Mesothelial cell of epicardium (in vitro differentiated cells): Measurements from ENCODE around the gene ADH1B. TPM values are rescaled to one million over a fixed set of nuclear protein-coding genes. Genes with fewer than 3 reads are reported as not detected.
"Not testable (repeated sequence)": the region's sequence is repeated elsewhere in the genome, so short reads cannot be mapped to it uniquely, and the experiment has no call there.

Experiments
- DNase-seq, 2 experiments: peaks; one replicate each; pipeline ENCODE4 v3.0.0; 2021; ENCODE audit warnings: low spot score in 2 of 2; ENCODE audit not compliant: unreplicated experiment in 2 of 2
- H3K27ac Mint-ChIP-seq: 2 replicates; pipeline ENCODE4 v1.8.0; 2021; ENCODE audit warnings: mixed read lengths
- H3K27me3 Mint-ChIP-seq: 2 replicates; pipeline ENCODE4 v1.8.0; 2021; ENCODE audit warnings: low read depth, mixed read lengths
- H3K36me3 Mint-ChIP-seq: 2 replicates; pipeline ENCODE4 v1.8.0; 2021; ENCODE audit warnings: mixed read lengths
- H3K4me1 Mint-ChIP-seq: 2 replicates; pipeline ENCODE4 v1.8.0; 2021; ENCODE audit warnings: mixed read lengths
- H3K4me3 Mint-ChIP-seq: 2 replicates; pipeline ENCODE4 v1.8.0; 2021; ENCODE audit warnings: mild to moderate bottlenecking, moderate library complexity, mixed read lengths
- H3K9me3 Mint-ChIP-seq: 2 replicates; pipeline ENCODE4 v1.8.0; 2021; ENCODE audit warnings: mixed read lengths
- total RNA-seq: library from RNA; stranded (reverse); gene quantifications from 3 replicates; pipeline ENCODE4 v1.2.1, GENCODE V29; 2021
- TF ChIP-seq, protein P1 (sequence below): fragments of 200-600 bp; sonication (generic); IDR thresholded peaks from one replicate; pipeline ENCODE4 v1.5.0; 2021; ENCODE audit warnings: antibody characterized with exemption; ENCODE audit not compliant: unreplicated experiment

Gene ADH1B
- total RNA-seq, 1 donor from 2014 or later: not detected

DNA sequence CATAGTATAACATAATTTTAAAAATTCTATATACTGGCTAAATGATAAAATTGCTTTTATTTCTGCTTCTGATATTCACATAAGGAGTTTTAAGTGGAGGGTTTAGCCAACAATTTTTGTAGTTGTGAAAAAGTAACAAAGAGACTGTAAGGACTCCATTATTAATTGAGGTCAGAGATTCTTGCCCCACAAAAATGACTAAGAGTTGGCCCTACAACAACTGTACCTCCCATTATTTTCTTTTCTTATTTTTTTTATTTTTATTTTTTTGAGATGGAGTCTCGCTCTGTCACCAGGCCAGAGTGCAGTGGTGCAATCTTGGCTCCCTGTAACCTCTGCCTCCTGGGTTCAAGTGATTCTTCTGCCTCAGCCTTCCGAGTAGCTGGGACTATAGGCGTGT is 9.4 kb upstream of the ADH1B start:
- Mint-ChIP-seq H3K4me3 (no peak overlapping the region), H3K27me3 (no peaks in the 10 kb centered on the region), H3K36me3 (no peaks in the 10 kb centered on the region), H3K9me3 (peaks cover 18% of the 10 kb centered on the region), H3K4me1 (no peaks in the 10 kb centered on the region), H3K27ac (no peak overlapping the region)
- TF ChIP-seq, protein P1, sequence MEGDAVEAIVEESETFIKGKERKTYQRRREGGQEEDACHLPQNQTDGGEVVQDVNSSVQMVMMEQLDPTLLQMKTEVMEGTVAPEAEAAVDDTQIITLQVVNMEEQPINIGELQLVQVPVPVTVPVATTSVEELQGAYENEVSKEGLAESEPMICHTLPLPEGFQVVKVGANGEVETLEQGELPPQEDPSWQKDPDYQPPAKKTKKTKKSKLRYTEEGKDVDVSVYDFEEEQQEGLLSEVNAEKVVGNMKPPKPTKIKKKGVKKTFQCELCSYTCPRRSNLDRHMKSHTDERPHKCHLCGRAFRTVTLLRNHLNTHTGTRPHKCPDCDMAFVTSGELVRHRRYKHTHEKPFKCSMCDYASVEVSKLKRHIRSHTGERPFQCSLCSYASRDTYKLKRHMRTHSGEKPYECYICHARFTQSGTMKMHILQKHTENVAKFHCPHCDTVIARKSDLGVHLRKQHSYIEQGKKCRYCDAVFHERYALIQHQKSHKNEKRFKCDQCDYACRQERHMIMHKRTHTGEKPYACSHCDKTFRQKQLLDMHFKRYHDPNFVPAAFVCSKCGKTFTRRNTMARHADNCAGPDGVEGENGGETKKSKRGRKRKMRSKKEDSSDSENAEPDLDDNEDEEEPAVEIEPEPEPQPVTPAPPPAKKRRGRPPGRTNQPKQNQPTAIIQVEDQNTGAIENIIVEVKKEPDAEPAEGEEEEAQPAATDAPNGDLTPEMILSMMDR: no peak
- DNase-seq: no peak

DNA sequence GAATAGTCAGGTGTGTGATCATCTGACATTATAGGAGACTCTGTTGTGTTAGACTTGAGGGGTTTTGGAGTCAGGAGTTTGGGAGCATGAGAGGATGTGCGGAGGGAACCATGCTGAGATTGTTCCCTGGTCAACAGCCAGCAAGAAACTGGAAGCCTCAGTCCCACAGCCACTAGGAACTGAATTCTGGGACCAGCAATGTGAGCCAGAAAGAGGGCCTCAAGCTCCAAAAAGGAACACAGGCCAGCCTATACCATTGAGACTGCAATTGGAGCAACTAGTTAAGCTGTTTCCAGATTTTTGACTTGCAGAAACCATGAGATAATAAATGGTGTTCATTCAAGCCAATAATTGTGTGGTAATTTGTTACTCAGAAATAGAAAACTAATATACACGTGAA is 8.7 kb upstream of the ADH1B start:
- TF ChIP-seq, protein P1: no peak
- Mint-ChIP-seq H3K36me3 (no peaks in the 10 kb centered on the region), H3K4me1 (no peaks in the 10 kb centered on the region), H3K9me3 (peaks cover 22% of the 10 kb centered on the region), H3K27me3 (no peaks in the 10 kb centered on the region), H3K4me3 (no peak overlapping the region), H3K27ac (no peak overlapping the region)
- no peak for DNase-seq

DNA sequence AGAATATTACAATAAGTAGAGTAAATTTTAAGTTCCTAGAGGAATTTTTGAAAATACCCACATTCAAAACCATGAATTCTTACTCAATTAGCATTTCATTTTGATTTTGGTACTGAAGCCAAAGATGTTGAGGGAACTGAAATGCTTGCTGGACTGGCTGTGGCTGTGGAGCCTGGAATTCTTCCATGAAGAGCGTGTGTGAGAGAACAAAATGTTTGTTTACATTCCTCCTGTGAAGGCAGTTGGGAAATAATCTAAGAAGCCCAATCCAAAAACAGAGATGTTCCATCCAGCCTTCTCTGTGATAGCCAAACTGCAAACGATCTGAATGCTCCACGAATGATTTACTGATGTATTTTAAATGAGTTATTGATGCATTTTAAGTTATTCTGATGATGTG is 3.8 kb upstream of the ADH1B start:
- no peak for DNase-seq
- H3K9me3 Mint-ChIP-seq: peaks cover 19% of the 10 kb centered on the region
- H3K36me3 Mint-ChIP-seq: no peaks in the 10 kb centered on the region
- no peak overlapping the region for H3K4me3 Mint-ChIP-seq
- peaks cover 2% of the 10 kb centered on the region for H3K4me1 Mint-ChIP-seq
- no peaks in the 10 kb centered on the region for H3K27me3 Mint-ChIP-seq
- TF ChIP-seq, protein P1: no peak
- no peak overlapping the region for H3K27ac Mint-ChIP-seq

DNA sequence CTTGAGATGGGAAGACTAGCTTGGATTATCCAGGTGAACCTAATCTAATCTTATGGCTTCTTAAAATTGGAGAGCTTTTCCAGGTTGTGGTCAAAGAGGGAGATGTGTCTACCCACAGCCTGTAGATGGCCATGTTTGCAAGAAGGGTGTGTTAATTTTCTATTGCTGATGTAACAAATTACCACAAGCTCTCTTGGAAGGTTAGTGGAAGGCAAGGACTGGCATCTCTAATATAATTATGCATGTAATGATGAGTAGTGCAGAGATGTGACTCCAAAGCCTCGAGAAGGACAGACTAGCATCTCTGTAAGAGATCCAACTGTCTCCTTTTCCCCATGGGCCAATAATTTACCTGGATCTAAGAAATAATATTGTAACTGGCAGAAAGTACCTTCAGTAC is 3.2 kb upstream of the ADH1B start:
- Mint-ChIP-seq H3K27me3 (no peaks in the 10 kb centered on the region), H3K27ac (no peak overlapping the region), H3K9me3 (peaks cover 19% of the 10 kb centered on the region), H3K4me1 (peaks cover 2% of the 10 kb centered on the region), H3K4me3 (no peak overlapping the region), H3K36me3 (no peaks in the 10 kb centered on the region)
- TF ChIP-seq, protein P1: no peak
- DNase-seq: no peak

DNA sequence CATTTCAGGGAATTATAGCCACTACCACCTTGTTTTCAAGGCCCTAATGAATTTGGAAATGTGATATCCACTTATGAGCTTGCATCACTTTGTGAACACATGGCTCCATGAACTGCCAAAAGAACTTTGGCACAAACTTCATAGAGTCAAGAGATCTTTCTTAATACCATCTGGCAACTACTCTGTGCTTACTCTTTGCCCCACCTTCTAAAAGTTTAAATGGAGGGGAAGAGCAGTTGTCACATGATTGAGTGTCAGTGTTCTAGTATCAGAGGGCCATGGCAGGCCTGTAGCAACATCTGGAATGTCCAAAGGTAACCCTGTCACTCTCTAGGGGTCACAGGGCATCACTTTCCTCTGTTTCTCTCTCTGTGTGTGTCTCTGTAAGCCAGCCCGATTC is 2.6 kb upstream of the ADH1B start:
- peaks cover 14% of the 10 kb centered on the region for H3K9me3 Mint-ChIP-seq
- no peaks in the 10 kb centered on the region for H3K27me3 Mint-ChIP-seq
- no peaks in the 10 kb centered on the region for H3K36me3 Mint-ChIP-seq
- peaks cover 2% of the 10 kb centered on the region for H3K4me1 Mint-ChIP-seq
- TF ChIP-seq, protein P1: no peak
- DNase-seq: no peak
- H3K27ac Mint-ChIP-seq: no peak overlapping the region
- H3K4me3 Mint-ChIP-seq: no peak overlapping the region

DNA sequence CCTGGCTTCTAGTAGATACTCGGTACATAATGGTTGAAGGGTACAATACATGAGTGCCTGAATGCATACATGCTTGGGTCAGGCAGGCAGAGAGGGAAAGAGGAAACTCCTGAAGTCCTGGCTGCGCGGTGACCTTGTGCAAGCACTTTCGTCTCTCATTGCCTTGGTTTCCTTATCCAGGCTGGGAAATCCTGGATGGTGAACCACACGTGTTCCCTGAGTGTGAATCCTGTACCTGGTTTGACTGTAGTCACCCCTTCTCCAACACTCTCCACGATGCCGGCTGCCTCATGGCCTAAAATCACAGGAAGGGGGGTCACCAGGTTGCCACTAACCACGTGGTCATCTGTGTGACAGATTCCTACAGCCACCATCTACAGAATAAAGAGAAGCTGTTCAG is 3.4 kb downstream of the ADH1B start:
- H3K4me3 Mint-ChIP-seq, H3K4me1 Mint-ChIP-seq, H3K27me3 Mint-ChIP-seq: not testable (repeated sequence)

More for the DNA sequence above, 3.4 kb downstream of the ADH1B start:
- not testable (repeated sequence) for H3K27ac Mint-ChIP-seq, H3K9me3 Mint-ChIP-seq, DNase-seq, H3K36me3 Mint-ChIP-seq
